PC-9 (cell line): ENCODE data around the gene THOC1. TPM values are rescaled to one million over a fixed set of nuclear protein-coding genes. Genes with fewer than 3 reads are reported as not detected.

Source experiments
- BruUV-seq: library from RNA; stranded (reverse); fragments of 400-500 nt; replicated peaks from 2 replicates; lab custom pipeline; 2021; lab: Mats Ljungman, UMichigan
- CTCF ChIA-PET: fragments of 300-600 bp; sonication (Branson Sonifier 250); formaldehyde crosslinking; loops from one replicate; lab custom pipeline; 2022; ENCODE audit warnings: antibody characterized with exemption; lab: Charles Lee
- POLR2A ChIA-PET: fragments of 300-600 bp; sonication (Branson Sonifier 250); formaldehyde crosslinking; loops from one replicate; lab custom pipeline; 2022; ENCODE audit warnings: antibody characterized with exemption; ENCODE audit not compliant: unreplicated experiment; lab: Charles Lee
- DNase-seq, 2 experiments: peaks; one replicate each; pipeline versions ENCODE4 v3.0.0 to v3.0.0-alpha.2; 2015 to 2022; ENCODE audit warnings: mixed read lengths in 1 of 2
- H2AFZ ChIP-seq: fragments of 200-600 bp; sonication (generic); 2 replicates; pipeline ENCODE4 v1.8.1; 2017; ENCODE audit warnings: antibody characterized with exemption
- H3F3A ChIP-seq: fragments of 200-600 bp; sonication (generic); 2 replicates; pipeline ENCODE4 v1.8.1; 2017; ENCODE audit warnings: antibody characterized with exemption, mild to moderate bottlenecking, low read depth; ENCODE audit not compliant: insufficient read depth
- H3K27ac ChIP-seq: fragments of 200-600 bp; sonication (generic); 2 replicates; pipeline ENCODE4 v1.6.1; 2016; ENCODE audit warnings: mixed run types
- H3K27me3 ChIP-seq: fragments of 200-600 bp; sonication (generic); 2 replicates; pipeline ENCODE4 v1.6.1; 2016; ENCODE audit warnings: low read depth, mixed run types; ENCODE audit not compliant: insufficient read depth
- H3K36me3 ChIP-seq: fragments of 200-600 bp; sonication (generic); 2 replicates; pipeline ENCODE4 v1.6.1; 2016; ENCODE audit warnings: low read depth, mixed run types
- H3K4me1 ChIP-seq: fragments of 200-600 bp; sonication (generic); replicated peaks from 2 replicates; pipeline ENCODE4 v1.6.1; 2016; ENCODE audit warnings: mixed run types; ENCODE audit not compliant: insufficient read depth
- H3K4me2 ChIP-seq: fragments of 200-600 bp; sonication (generic); 2 replicates; pipeline ENCODE4 v1.6.1; 2017; ENCODE audit warnings: mixed run types
- H3K4me3 ChIP-seq: fragments of 200-600 bp; sonication (generic); 2 replicates; pipeline ENCODE4 v1.6.1; 2016; ENCODE audit warnings: mixed run types
- H3K79me2 ChIP-seq: fragments of 200-600 bp; sonication (generic); 2 replicates; pipeline ENCODE4 v1.6.1; 2017; ENCODE audit warnings: low read depth, mixed run types
- H3K9me2 ChIP-seq: fragments of 200-600 bp; sonication (generic); 2 replicates; pipeline ENCODE4 v1.8.1; 2017; ENCODE audit warnings: mild to moderate bottlenecking; ENCODE audit not compliant: insufficient read depth
- H3K9me3 ChIP-seq: fragments of 200-600 bp; sonication (generic); 2 replicates; pipeline ENCODE4 v1.8.1; 2016; ENCODE audit warnings: low read depth; ENCODE audit not compliant: insufficient read depth
- H4K20me1 ChIP-seq: fragments of 200-600 bp; sonication (generic); 2 replicates; pipeline ENCODE4 v1.8.1; 2017; ENCODE audit not compliant: insufficient read depth
- EZH2 ChIP-seq: fragments of 200-600 bp; sonication (generic); IDR thresholded peaks from 2 replicates; pipeline ENCODE4 v1.8.0; 2017; ENCODE audit warnings: antibody characterized with exemption, low read depth
- intact Hi-C: fragments of 100-400 bp; cut with micrococcal nuclease; formaldehyde crosslinking; loops from one replicate; pipeline ENCODE4 v1.10.0; 2022; ENCODE audit not compliant: unreplicated experiment
- total RNA-seq: library from RNA; stranded (reverse); gene quantifications from 2 replicates; pipeline ENCODE4 v1.2.3, GENCODE V29; 2021
- TF ChIP-seq, protein P1 (sequence below): fragments of 200-600 bp; sonication (generic); conservative IDR thresholded peaks from 2 replicates; pipeline ENCODE4 v1.6.1; 2017; ENCODE audit warnings: mixed run types, antibody characterized with exemption, mild to moderate bottlenecking, moderate library complexity

THOC1 gene
- total RNA-seq, 1 experiment from 2014 or later = 55.6 TPM

DNA sequence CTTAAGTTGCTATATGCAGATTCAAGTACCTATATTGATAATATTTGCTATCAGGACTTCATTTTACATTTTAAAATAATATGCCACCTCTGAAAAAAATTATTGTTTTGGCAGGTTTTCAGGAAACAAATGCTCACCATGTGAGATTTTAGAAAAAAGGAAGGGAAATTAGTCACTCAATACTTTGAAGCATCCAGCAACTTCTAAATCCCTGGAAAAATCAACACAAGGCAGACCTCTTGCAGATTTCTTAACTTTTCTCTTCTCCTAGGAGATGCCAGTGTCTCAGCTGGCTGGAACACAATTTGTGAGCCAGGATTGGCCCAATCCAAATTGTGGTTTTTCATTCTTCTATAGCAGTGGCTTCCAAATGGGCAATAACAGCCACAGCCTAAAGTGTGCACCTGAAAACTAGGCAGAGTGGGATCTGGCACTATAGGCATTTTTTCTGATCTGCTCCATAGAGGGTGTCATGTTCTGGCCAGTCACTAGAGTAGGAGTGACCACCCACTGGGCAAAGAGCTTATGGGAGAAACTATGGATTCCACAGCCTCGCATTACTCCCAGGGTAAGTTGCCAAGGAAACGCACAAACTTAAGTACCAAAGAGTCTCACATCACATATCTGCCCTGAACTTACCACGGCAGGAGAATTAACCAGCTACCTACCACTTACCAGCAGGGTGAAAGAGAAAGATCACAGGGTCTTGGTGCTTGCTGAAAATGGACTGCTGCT, 28.1 kb upstream of the THOC1 start:
- intact Hi-C loops = no loop called here
- ChIA-PET POLR2A (no interaction called here), CTCF (no interaction called here)
- Histone ChIP-seq H4K20me1 (no peaks in the 10 kb centered on the region), H2AFZ (no peak overlapping the region), H3K79me2 (no peaks in the 10 kb centered on the region), H3F3A (no peaks in the 10 kb centered on the region), H3K9me2 (no peaks in the 10 kb centered on the region), H3K4me2 (no peak overlapping the region), H3K4me1 (no peaks in the 10 kb centered on the region), H3K4me3 (no peak overlapping the region), H3K27me3 (peaks cover 92% of the 10 kb centered on the region), H3K9me3 (no peaks in the 10 kb centered on the region), H3K36me3 (no peaks in the 10 kb centered on the region), H3K27ac (no peak overlapping the region)
- BruUV-seq = no TSS peak
- TF ChIP-seq, protein P1, sequence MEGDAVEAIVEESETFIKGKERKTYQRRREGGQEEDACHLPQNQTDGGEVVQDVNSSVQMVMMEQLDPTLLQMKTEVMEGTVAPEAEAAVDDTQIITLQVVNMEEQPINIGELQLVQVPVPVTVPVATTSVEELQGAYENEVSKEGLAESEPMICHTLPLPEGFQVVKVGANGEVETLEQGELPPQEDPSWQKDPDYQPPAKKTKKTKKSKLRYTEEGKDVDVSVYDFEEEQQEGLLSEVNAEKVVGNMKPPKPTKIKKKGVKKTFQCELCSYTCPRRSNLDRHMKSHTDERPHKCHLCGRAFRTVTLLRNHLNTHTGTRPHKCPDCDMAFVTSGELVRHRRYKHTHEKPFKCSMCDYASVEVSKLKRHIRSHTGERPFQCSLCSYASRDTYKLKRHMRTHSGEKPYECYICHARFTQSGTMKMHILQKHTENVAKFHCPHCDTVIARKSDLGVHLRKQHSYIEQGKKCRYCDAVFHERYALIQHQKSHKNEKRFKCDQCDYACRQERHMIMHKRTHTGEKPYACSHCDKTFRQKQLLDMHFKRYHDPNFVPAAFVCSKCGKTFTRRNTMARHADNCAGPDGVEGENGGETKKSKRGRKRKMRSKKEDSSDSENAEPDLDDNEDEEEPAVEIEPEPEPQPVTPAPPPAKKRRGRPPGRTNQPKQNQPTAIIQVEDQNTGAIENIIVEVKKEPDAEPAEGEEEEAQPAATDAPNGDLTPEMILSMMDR = no peak
- TF ChIP-seq EZH2 = no peak
- DNase-seq = no peak

DNA sequence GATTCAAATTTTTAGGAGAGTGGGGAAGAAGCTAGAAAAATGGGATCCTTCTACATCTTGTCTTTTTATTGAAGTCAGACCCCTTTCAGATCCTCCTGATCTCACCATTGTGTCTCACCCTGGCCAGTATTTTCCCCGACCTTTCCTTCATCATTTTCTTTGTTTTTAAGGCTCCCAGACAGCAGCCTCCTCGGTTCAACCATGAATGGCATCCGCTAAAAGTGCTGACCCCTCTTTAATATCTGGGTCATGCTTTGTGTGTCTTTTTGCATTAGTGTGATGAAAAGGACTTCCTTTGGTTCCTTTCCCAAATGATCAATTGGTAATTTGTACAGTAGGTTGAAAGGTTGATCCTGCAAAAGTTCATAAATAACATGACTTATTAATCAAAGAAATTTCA, 26.7 kb upstream of the THOC1 start:
- H3K27ac ChIP-seq = no peak overlapping the region
- H2AFZ ChIP-seq = no peak overlapping the region
- CTCF ChIA-PET = no interaction called here
- no peaks in the 10 kb centered on the region for H3F3A ChIP-seq
- no peaks in the 10 kb centered on the region for H3K4me1 ChIP-seq
- no peak for TF ChIP-seq EZH2
- TF ChIP-seq, protein P1 = no peak
- H3K4me2 ChIP-seq = no peak overlapping the region
- no peaks in the 10 kb centered on the region for H4K20me1 ChIP-seq
- H3K4me3 ChIP-seq = no peak overlapping the region
- no peaks in the 10 kb centered on the region for H3K9me2 ChIP-seq
- intact Hi-C loops = no loop called here
- POLR2A ChIA-PET = no interaction called here
- no TSS peak for BruUV-seq
- H3K36me3 ChIP-seq = no peaks in the 10 kb centered on the region
- no peaks in the 10 kb centered on the region for H3K79me2 ChIP-seq
- H3K9me3 ChIP-seq = 0 out of 2 replicates have a peak, but pooled peaks cover 3% of the 10 kb centered on the region
- no peak for DNase-seq
- H3K27me3 ChIP-seq = peaks cover 92% of the 10 kb centered on the region

DNA sequence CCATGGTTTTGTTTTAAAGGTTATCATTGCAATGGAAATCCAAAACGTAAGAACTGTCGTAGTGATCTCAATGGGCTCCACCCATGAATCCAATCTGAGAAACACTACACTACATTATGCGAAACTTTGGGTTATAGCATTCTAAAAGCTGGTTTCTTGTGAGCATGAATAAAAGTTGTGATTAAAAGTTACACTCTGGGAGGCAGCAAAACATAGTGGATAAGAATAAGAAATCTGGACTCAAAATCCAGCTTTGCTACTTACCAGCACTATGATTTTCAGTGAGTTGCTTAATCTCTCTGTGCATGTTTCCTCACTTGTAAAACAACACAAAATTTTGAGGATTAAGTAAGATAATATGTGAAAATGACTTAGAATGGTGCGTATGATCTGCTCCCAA, 25.7 kb upstream of the THOC1 start:
- Histone ChIP-seq H4K20me1 (no peaks in the 10 kb centered on the region), H3K9me3 (0 out of 2 replicates have a peak, but pooled peaks cover 3% of the 10 kb centered on the region), H3F3A (no peaks in the 10 kb centered on the region), H3K9me2 (no peaks in the 10 kb centered on the region), H3K4me2 (no peak overlapping the region), H2AFZ (no peak overlapping the region), H3K79me2 (no peaks in the 10 kb centered on the region), H3K27ac (no peak overlapping the region), H3K36me3 (no peaks in the 10 kb centered on the region), H3K4me1 (no peaks in the 10 kb centered on the region), H3K27me3 (peaks cover 93% of the 10 kb centered on the region), H3K4me3 (no peak overlapping the region)
- ChIA-PET POLR2A (no interaction called here), CTCF (no interaction called here)
- DNase-seq = no peak
- BruUV-seq = no TSS peak
- TF ChIP-seq, protein P1 = no peak
- TF ChIP-seq EZH2 = no peak
- intact Hi-C loops = no loop called here
